ENCODE results near the gene PTPN1. TPM values are rescaled to one million over a fixed set of nuclear protein-coding genes. Genes with fewer than 3 reads are reported as not detected.

Gene PTPN1
- polyA plus RNA-seq (2013, experiment 1 of 2), result 27.0 TPM
- 25.7 TPM for polyA plus RNA-seq (2013, experiment 2 of 2)

GRCh38 chr20:50509923-50510705, at the start of gene PTPN1:
Gene PTPN1 (plus strand): TSS chr20:50510383. CDS start chr20:50510528, 145 bp downstream.
- Histone ChIP-seq H3K9ac (ENCODE audit: low read depth, low read length) (peak within 1 kb of the TSS; percentile 83), H3K4me1 (ENCODE audit: insufficient read depth, low read length) (peaks cover 16% of the 10 kb centered on the region), H3K9me3 (ENCODE audit: insufficient read depth, low read depth, low read length) (no peaks in the 10 kb centered on the region), H3K4me3 (ENCODE audit: low read length) (peak within 1 kb of the TSS; percentile 88), H3K27ac (ENCODE audit: low read depth, low read length) (peak within 1 kb of the TSS; percentile 65), H3K36me3 (ENCODE audit: insufficient read depth, low read length) (no peaks in the 10 kb centered on the region), H3K27me3 (ENCODE audit: insufficient read depth, low read length) (no peaks in the 10 kb centered on the region)
- under 1% methylated on average over 64 of the region's 64 CpGs for WGBS

- Histone ChIP-seq H3K4me1 (ENCODE audit: insufficient read depth, low read length) (no peaks in the 10 kb centered on the region), H3K27ac (ENCODE audit: low read depth, low read length) (no peak overlapping the region), H3K9ac (ENCODE audit: low read depth, low read length) (no peak overlapping the region), H3K27me3 (ENCODE audit: insufficient read depth, low read length) (no peaks in the 10 kb centered on the region), H3K4me3 (ENCODE audit: low read length) (no peak overlapping the region), H3K9me3 (ENCODE audit: insufficient read depth, low read depth, low read length) (no peaks in the 10 kb centered on the region), H3K36me3 (ENCODE audit: insufficient read depth, low read length) (no peaks in the 10 kb centered on the region)
- WGBS, result 55% methylated on average over 13 of the region's 13 CpGs
Measured at GRCh38 chr20:50460608-50461267, 49.4 kb upstream of the PTPN1 start.

GRCh38 chr20:50462093-50462690, 48.0 kb upstream of the PTPN1 start:
- Histone ChIP-seq H3K4me3 (ENCODE audit: low read length) (no peak overlapping the region), H3K9me3 (ENCODE audit: insufficient read depth, low read depth, low read length) (no peaks in the 10 kb centered on the region), H3K27me3 (ENCODE audit: insufficient read depth, low read length) (no peaks in the 10 kb centered on the region), H3K27ac (ENCODE audit: low read depth, low read length) (no peak overlapping the region), H3K4me1 (ENCODE audit: insufficient read depth, low read length) (no peaks in the 10 kb centered on the region), H3K9ac (ENCODE audit: low read depth, low read length) (no peak overlapping the region), H3K36me3 (ENCODE audit: insufficient read depth, low read length) (no peaks in the 10 kb centered on the region)
- 91% methylated on average over 9 of the region's 10 CpGs for WGBS

GRCh38 chr20:50464026-50464724, 46.0 kb upstream of the PTPN1 start:
- WGBS, result 35% methylated on average over 21 of the region's 21 CpGs
- Histone ChIP-seq H3K9me3 (ENCODE audit: insufficient read depth, low read depth, low read length) (no peaks in the 10 kb centered on the region), H3K27ac (ENCODE audit: low read depth, low read length) (no peak overlapping the region), H3K4me3 (ENCODE audit: low read length) (no peak overlapping the region), H3K4me1 (ENCODE audit: insufficient read depth, low read length) (no peaks in the 10 kb centered on the region), H3K27me3 (ENCODE audit: insufficient read depth, low read length) (no peaks in the 10 kb centered on the region), H3K36me3 (ENCODE audit: insufficient read depth, low read length) (no peaks in the 10 kb centered on the region), H3K9ac (ENCODE audit: low read depth, low read length) (no peak overlapping the region)

GRCh38 chr20:50464725-50465650, 45.2 kb upstream of the PTPN1 start:
- no peaks in the 10 kb centered on the region for H3K9me3 ChIP-seq (ENCODE audit: insufficient read depth, low read depth, low read length)
- no peak overlapping the region for H3K9ac ChIP-seq (ENCODE audit: low read depth, low read length)
- no peaks in the 10 kb centered on the region for H3K27me3 ChIP-seq (ENCODE audit: insufficient read depth, low read length)
- H3K4me3 ChIP-seq (ENCODE audit: low read length), result no peak overlapping the region
- 84% methylated on average over 12 of the region's 14 CpGs for WGBS
- no peaks in the 10 kb centered on the region for H3K4me1 ChIP-seq (ENCODE audit: insufficient read depth, low read length)
- no peak overlapping the region for H3K27ac ChIP-seq (ENCODE audit: low read depth, low read length)
- no peaks in the 10 kb centered on the region for H3K36me3 ChIP-seq (ENCODE audit: insufficient read depth, low read length)

GRCh38 chr20:50467174-50467573, 43.0 kb upstream of the PTPN1 start:
- H3K4me3 ChIP-seq (ENCODE audit: low read length), result no peak overlapping the region
- H3K27ac ChIP-seq (ENCODE audit: low read depth, low read length), result no peak overlapping the region
- no peaks in the 10 kb centered on the region for H3K4me1 ChIP-seq (ENCODE audit: insufficient read depth, low read length)
- no peaks in the 10 kb centered on the region for H3K36me3 ChIP-seq (ENCODE audit: insufficient read depth, low read length)
- WGBS, result 87% methylated on average over 6 of the region's 6 CpGs
- H3K9me3 ChIP-seq (ENCODE audit: insufficient read depth, low read depth, low read length), result no peaks in the 10 kb centered on the region
- no peak overlapping the region for H3K9ac ChIP-seq (ENCODE audit: low read depth, low read length)
- no peaks in the 10 kb centered on the region for H3K27me3 ChIP-seq (ENCODE audit: insufficient read depth, low read length)

GRCh38 chr20:50467718-50468356, 42.3 kb upstream of the PTPN1 start:
- no peaks in the 10 kb centered on the region for H3K36me3 ChIP-seq (ENCODE audit: insufficient read depth, low read length)
- H3K9me3 ChIP-seq (ENCODE audit: insufficient read depth, low read depth, low read length), result no peaks in the 10 kb centered on the region
- H3K9ac ChIP-seq (ENCODE audit: low read depth, low read length), result no peak overlapping the region
- H3K4me1 ChIP-seq (ENCODE audit: insufficient read depth, low read length), result no peaks in the 10 kb centered on the region
- H3K4me3 ChIP-seq (ENCODE audit: low read length), result no peak overlapping the region
- no peaks in the 10 kb centered on the region for H3K27me3 ChIP-seq (ENCODE audit: insufficient read depth, low read length)
- 48% methylated on average over 2 of the region's 3 CpGs for WGBS
- no peak overlapping the region for H3K27ac ChIP-seq (ENCODE audit: low read depth, low read length)

- no peak overlapping the region for H3K9ac ChIP-seq (ENCODE audit: low read depth, low read length)
- H3K4me1 ChIP-seq (ENCODE audit: insufficient read depth, low read length), result no peaks in the 10 kb centered on the region
- no peaks in the 10 kb centered on the region for H3K9me3 ChIP-seq (ENCODE audit: insufficient read depth, low read depth, low read length)
- H3K27ac ChIP-seq (ENCODE audit: low read depth, low read length), result no peak overlapping the region
- no peaks in the 10 kb centered on the region for H3K36me3 ChIP-seq (ENCODE audit: insufficient read depth, low read length)
- no peaks in the 10 kb centered on the region for H3K27me3 ChIP-seq (ENCODE audit: insufficient read depth, low read length)
- 96% methylated on average over 2 of the region's 2 CpGs for WGBS
- no peak overlapping the region for H3K4me3 ChIP-seq (ENCODE audit: low read length)
Measured at GRCh38 chr20:50468378-50468798, 41.8 kb upstream of the PTPN1 start.

GRCh38 chr20:50469176-50469723, 40.9 kb upstream of the PTPN1 start:
- Histone ChIP-seq H3K9me3 (ENCODE audit: insufficient read depth, low read depth, low read length) (no peaks in the 10 kb centered on the region), H3K4me1 (ENCODE audit: insufficient read depth, low read length) (no peaks in the 10 kb centered on the region), H3K27ac (ENCODE audit: low read depth, low read length) (no peak overlapping the region), H3K36me3 (ENCODE audit: insufficient read depth, low read length) (no peaks in the 10 kb centered on the region), H3K4me3 (ENCODE audit: low read length) (no peak overlapping the region), H3K9ac (ENCODE audit: low read depth, low read length) (no peak overlapping the region), H3K27me3 (ENCODE audit: insufficient read depth, low read length) (no peaks in the 10 kb centered on the region)
- 89% methylated on average over 4 of the region's 4 CpGs for WGBS

- H3K27ac ChIP-seq (ENCODE audit: low read depth, low read length), result no peak overlapping the region
Measured at GRCh38 chr20:50469796-50470195, 40.4 kb upstream of the PTPN1 start.

More at GRCh38 chr20:50469796-50470195, 40.4 kb upstream of the PTPN1 start:
- Histone ChIP-seq H3K9me3 (ENCODE audit: insufficient read depth, low read depth, low read length) (no peaks in the 10 kb centered on the region), H3K4me1 (ENCODE audit: insufficient read depth, low read length) (no peaks in the 10 kb centered on the region), H3K9ac (ENCODE audit: low read depth, low read length) (no peak overlapping the region), H3K36me3 (ENCODE audit: insufficient read depth, low read length) (no peaks in the 10 kb centered on the region), H3K4me3 (ENCODE audit: low read length) (no peak overlapping the region), H3K27me3 (ENCODE audit: insufficient read depth, low read length) (no peaks in the 10 kb centered on the region)
- WGBS, result 95% methylated on average over 2 of the region's 2 CpGs
